GM12891 (cell line): ENCODE results near the gene MACROH2A1.

ENCODE experiments used
- POLR2A ChIP-seq: IDR thresholded peaks from 2 replicates; pipeline ENCODE4 v1.6.1; 2011; ENCODE audit warnings: low read depth, low read length, control low read depth
- POLR2AphosphoS5 ChIP-seq: IDR thresholded peaks from 2 replicates; pipeline ENCODE4 v1.6.1; 2011; ENCODE audit warnings: low read depth, low read length, control low read depth
- SPI1 ChIP-seq: IDR thresholded peaks from 2 replicates; pipeline ENCODE4 v1.6.1; 2011; ENCODE audit warnings: low read depth, low read length, control low read depth
- TAF1 ChIP-seq: IDR thresholded peaks from 2 replicates; pipeline ENCODE4 v1.6.1; 2011; ENCODE audit warnings: low read depth, low read length, control low read depth

DNA sequence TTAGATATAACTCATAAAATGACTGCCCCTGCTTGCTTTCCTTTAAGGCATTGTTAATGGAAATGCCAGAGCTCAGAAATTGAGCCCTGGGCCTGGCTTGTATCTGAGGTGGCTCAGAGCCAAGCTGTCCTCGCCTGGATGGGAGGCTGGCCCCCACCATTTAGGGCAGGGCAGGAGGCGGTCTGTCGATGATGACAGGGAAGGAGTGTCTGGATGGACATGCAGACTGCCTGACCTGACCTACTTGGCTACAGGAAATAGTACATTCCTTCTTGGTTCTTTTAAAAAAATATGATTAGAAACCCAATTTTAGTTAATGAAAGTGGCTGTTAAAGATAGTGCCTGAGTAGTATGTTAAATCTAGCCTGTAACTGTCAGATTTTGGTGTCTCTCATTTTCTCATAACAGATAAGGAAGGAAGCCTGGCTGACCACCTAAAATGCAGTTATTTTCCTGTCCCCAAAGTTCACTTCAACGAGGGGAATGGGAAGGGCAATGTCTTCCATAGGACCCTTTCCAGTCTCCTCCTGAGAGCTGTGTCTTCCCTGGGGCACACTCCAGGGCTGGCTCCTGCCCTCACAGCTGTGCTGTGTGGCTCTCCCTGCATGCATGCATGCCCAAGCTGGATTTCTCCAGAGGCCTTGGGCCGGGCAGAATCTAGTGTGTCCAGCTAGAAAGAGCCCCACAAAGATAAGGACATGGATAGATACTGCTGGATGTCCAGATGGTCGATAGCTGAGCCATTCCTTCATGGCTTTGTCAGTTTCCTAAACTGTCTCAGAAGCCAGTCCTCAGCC lies 42.3 kb downstream of the MACROH2A1 start:
- TF ChIP-seq TAF1: no peak
- no peak for TF ChIP-seq POLR2A
- TF ChIP-seq POLR2AphosphoS5: no peak
- no peak for TF ChIP-seq SPI1
